Stimulated activated naive CD4-positive, alpha-beta T cell (primary cell): ENCODE results near the gene CCDC33.

Experiments used
- DNase-seq, 6 experiments: peaks; one replicate each; lab custom pipeline; 2025; lab: John Stamatoyannopoulos, UW

Gene CCDC33

GRCh38 chr15:74364936-74365597 is 128.9 kb downstream of the CCDC33 start:
- no peak for DNase-seq

GRCh38 chr15:74365598-74366445 is 129.7 kb downstream of the CCDC33 start:
- DNase-seq = no peak

- no peak for DNase-seq
Observed at GRCh38 chr15:74367296-74367854, 131.2 kb downstream of the CCDC33 start, which contains the start of gene CYP11A1. Gene CYP11A1, minus strand, starts transcription at chr15:74367646. Its CDS starts 61 bp downstream, at chr15:74367585.

- DNase-seq = no peak
Observed at GRCh38 chr15:74368121-74368520, 132.0 kb downstream of the CCDC33 start.

- DNase-seq = no peak
Observed at GRCh38 chr15:74369084-74369745, 133.1 kb downstream of the CCDC33 start.

GRCh38 chr15:74369756-74370155 is 133.6 kb downstream of the CCDC33 start:
- no peak for DNase-seq

- no peak for DNase-seq
Observed at GRCh38 chr15:74370471-74370870, 134.3 kb downstream of the CCDC33 start.

GRCh38 chr15:74373056-74373650 is 137.0 kb downstream of the CCDC33 start:
- DNase-seq = no peak

GRCh38 chr15:74373731-74374647 is 137.9 kb downstream of the CCDC33 start:
- peak; percentile 87 to 94 (median 90) for DNase-seq

GRCh38 chr15:74374648-74375302 is 138.6 kb downstream of the CCDC33 start:
- no peak for DNase-seq

- DNase-seq = peak; percentile 34 to 74 (median 62)
Observed at GRCh38 chr15:74375303-74375693, 139.2 kb downstream of the CCDC33 start.

GRCh38 chr15:74376226-74376625 is 140.1 kb downstream of the CCDC33 start:
- no peak for DNase-seq

GRCh38 chr15:74376825-74377581 is 140.9 kb downstream of the CCDC33 start:
- no peak for DNase-seq

- DNase-seq = no peak
Observed at GRCh38 chr15:74377831-74378766, 142.0 kb downstream of the CCDC33 start.

GRCh38 chr15:74378848-74379247 is 142.7 kb downstream of the CCDC33 start:
- no peak for DNase-seq

- DNase-seq = no peak
Observed at GRCh38 chr15:74380361-74381189, 144.4 kb downstream of the CCDC33 start.

GRCh38 chr15:74381190-74381453 is 145.0 kb downstream of the CCDC33 start:
- DNase-seq = no peak

- DNase-seq = no peak
Observed at GRCh38 chr15:74381481-74381880, 145.4 kb downstream of the CCDC33 start.
